Endothelial cell of umbilical vein (primary cell): ENCODE data around the gene MAP3K10.

Experiments used
- MYC ChIP-seq: IDR thresholded peaks from one replicate; pipeline ENCODE4 v1.6.1; 2011; ENCODE audit warnings: mild to moderate bottlenecking, low read depth, low read length
- POLR2A ChIP-seq: IDR thresholded peaks from 2 replicates; pipeline ENCODE4 v1.6.1; 2012; ENCODE audit warnings: low read depth, mild to moderate bottlenecking, control low read depth, low read length
- TF ChIP-seq, protein P1 (sequence below), 2 donors: IDR thresholded peaks; 1 replicate in 1 of 2; 2 replicates in 1 of 2; pipeline ENCODE4 v1.5.1; 2011; ENCODE audit warnings: low read length in 2 of 2, mild to moderate bottlenecking in 2 of 2, moderate library complexity in 2 of 2, control low read depth in 1 of 2, inconsistent platforms in 1 of 2, low read depth in 1 of 2; ENCODE audit not compliant: insufficient read depth in 1 of 2; ENCODE audit errors: extremely low read depth in 1 of 2
- TF ChIP-seq, protein P2 (sequence below): IDR thresholded peaks from 2 replicates; pipeline ENCODE4 v1.6.1; 2011; ENCODE audit not compliant: insufficient read depth, insufficient read length

DNA sequence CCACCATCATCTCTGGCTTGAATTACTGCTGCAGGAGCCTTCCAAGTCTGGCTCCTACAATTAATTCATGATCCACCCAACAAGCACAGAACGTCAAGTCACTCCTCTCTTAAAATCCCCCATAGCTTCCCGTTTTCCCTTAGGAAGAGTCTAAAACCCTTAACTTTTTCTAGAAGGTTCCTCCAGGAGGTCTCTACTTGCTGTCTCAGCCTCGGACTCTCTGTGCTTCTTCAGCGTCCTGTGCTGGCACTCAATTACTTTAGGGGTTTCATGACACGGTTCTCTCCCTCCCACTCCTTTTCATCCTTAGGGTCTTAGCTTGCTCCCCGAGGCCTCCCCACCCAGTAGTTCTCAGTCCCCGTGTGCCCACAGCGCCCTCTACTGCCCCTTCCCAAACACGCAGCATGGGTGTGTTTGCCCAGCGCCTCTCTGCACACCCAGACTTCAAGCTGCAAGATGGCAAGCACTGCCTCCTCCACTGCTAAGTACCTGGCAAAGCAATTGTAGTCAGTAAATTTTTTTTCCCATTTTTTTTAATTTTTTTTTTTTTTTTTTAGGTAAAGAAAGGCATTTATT is 25.8 kb upstream of the MAP3K10 start:
- TF ChIP-seq, protein P1, sequence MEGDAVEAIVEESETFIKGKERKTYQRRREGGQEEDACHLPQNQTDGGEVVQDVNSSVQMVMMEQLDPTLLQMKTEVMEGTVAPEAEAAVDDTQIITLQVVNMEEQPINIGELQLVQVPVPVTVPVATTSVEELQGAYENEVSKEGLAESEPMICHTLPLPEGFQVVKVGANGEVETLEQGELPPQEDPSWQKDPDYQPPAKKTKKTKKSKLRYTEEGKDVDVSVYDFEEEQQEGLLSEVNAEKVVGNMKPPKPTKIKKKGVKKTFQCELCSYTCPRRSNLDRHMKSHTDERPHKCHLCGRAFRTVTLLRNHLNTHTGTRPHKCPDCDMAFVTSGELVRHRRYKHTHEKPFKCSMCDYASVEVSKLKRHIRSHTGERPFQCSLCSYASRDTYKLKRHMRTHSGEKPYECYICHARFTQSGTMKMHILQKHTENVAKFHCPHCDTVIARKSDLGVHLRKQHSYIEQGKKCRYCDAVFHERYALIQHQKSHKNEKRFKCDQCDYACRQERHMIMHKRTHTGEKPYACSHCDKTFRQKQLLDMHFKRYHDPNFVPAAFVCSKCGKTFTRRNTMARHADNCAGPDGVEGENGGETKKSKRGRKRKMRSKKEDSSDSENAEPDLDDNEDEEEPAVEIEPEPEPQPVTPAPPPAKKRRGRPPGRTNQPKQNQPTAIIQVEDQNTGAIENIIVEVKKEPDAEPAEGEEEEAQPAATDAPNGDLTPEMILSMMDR (IDR thresholded peaks at IDR 0.05; ENCODE audit: extremely low read depth in 1 of 2, insufficient read depth in 1 of 2, low read depth in 1 of 2, low read length in 2 of 2) = peak; percentile 60 to 79
- no peak for TF ChIP-seq POLR2A
- TF ChIP-seq, protein P2, sequence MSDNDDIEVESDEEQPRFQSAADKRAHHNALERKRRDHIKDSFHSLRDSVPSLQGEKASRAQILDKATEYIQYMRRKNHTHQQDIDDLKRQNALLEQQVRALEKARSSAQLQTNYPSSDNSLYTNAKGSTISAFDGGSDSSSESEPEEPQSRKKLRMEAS = no peak
- TF ChIP-seq MYC = no peak
